Mesenchymal stem cell (in vitro differentiated cells and primary cell): ENCODE measurements around the gene VEZF1.

Experiments used
- DNase-seq: peaks from one replicate; pipeline ENCODE4 v3.0.0-alpha.2; 2013
- H2AFZ ChIP-seq: one replicate; pipeline ENCODE4 v1.6.1; 2013; ENCODE audit warnings: low read depth, mild to moderate bottlenecking, control low read depth, inconsistent platforms, low read length, moderate library complexity
- H2AK5ac ChIP-seq: 2 replicates; pipeline ENCODE4 v1.6.1; 2013; ENCODE audit warnings: low read length, moderate library complexity, mild to moderate bottlenecking, inconsistent platforms; ENCODE audit not compliant: severe bottlenecking
- H2BK120ac ChIP-seq: one replicate; pipeline ENCODE4 v1.6.1; 2013; ENCODE audit warnings: low read depth, mild to moderate bottlenecking, inconsistent platforms, low read length, moderate library complexity
- H2BK12ac ChIP-seq, 2 experiments: one replicate each; pipeline ENCODE4 v1.6.1; 2013; ENCODE audit warnings: inconsistent platforms in 2 of 2, low read length in 2 of 2, mild to moderate bottlenecking in 2 of 2, moderate library complexity in 2 of 2, control low read depth in 1 of 2
- H2BK15ac ChIP-seq: one replicate; pipeline ENCODE4 v1.6.1; 2013; ENCODE audit warnings: mild to moderate bottlenecking, low read depth, inconsistent platforms; ENCODE audit not compliant: poor library complexity, severe bottlenecking
- H2BK5ac ChIP-seq: 2 replicates; pipeline ENCODE4 v1.6.1; 2013; ENCODE audit warnings: low read depth, mild to moderate bottlenecking, low read length, control low read depth, inconsistent platforms; ENCODE audit not compliant: poor library complexity, severe bottlenecking
- H3K14ac ChIP-seq, 2 experiments: one replicate each; pipeline ENCODE4 v1.6.1; 2013; ENCODE audit warnings: inconsistent platforms in 2 of 2, low read length in 2 of 2, control low read depth in 1 of 2, mild to moderate bottlenecking in 1 of 2, moderate library complexity in 1 of 2
- H3K18ac ChIP-seq, 2 experiments: one replicate each; pipeline ENCODE4 v1.6.1; 2013; ENCODE audit warnings: inconsistent platforms in 2 of 2, low read length in 2 of 2, control low read depth in 1 of 2, low read depth in 1 of 2, mild to moderate bottlenecking in 1 of 2
- H3K23ac ChIP-seq, 2 experiments: one replicate each; pipeline ENCODE4 v1.6.1; 2013; ENCODE audit warnings: inconsistent platforms in 2 of 2, low read length in 2 of 2, mild to moderate bottlenecking in 2 of 2, moderate library complexity in 2 of 2, control low read depth in 1 of 2
- H3K27ac ChIP-seq: 2 replicates; pipeline ENCODE4 v1.5.1; 2013; ENCODE audit warnings: mild to moderate bottlenecking, moderate library complexity, low read length, control low read depth, inconsistent platforms; ENCODE audit not compliant: poor library complexity, severe bottlenecking
- H3K27me3 ChIP-seq, 2 experiments: 2 replicates each; pipeline versions ENCODE4 v1.6.1 to v1.7.0; 2013; ENCODE audit warnings: low read length in 2 of 2, mild to moderate bottlenecking in 2 of 2, moderate library complexity in 2 of 2, control low read depth in 1 of 2, inconsistent platforms in 1 of 2; ENCODE audit not compliant: control insufficient read depth in 1 of 2, insufficient read depth in 1 of 2
- H3K36me3 ChIP-seq, 2 experiments: 2 replicates each; pipeline versions ENCODE4 v1.6.1 to v1.7.0; 2013; ENCODE audit warnings: low read length in 2 of 2, control low read depth in 1 of 2, inconsistent platforms in 1 of 2, low read depth in 1 of 2, mild to moderate bottlenecking in 1 of 2; ENCODE audit not compliant: insufficient read depth in 2 of 2, control insufficient read depth in 1 of 2
- H3K4ac ChIP-seq, 2 experiments: one replicate each; pipeline ENCODE4 v1.6.1; 2013; ENCODE audit warnings: inconsistent platforms in 2 of 2, low read length in 2 of 2, mild to moderate bottlenecking in 2 of 2, moderate library complexity in 2 of 2, control low read depth in 1 of 2, low read depth in 1 of 2
- H3K4me1 ChIP-seq: 2 replicates; pipeline ENCODE4 v1.6.1; 2013; ENCODE audit warnings: low read depth, low read length, control low read depth; ENCODE audit not compliant: control insufficient read depth, insufficient read depth
- H3K4me2 ChIP-seq: 2 replicates; pipeline ENCODE4 v1.6.1; 2013; ENCODE audit warnings: low read length, mild to moderate bottlenecking, inconsistent platforms; ENCODE audit not compliant: poor library complexity, severe bottlenecking
- H3K4me3 ChIP-seq, 2 experiments: 2 replicates each; pipeline versions ENCODE4 v1.5.1 to v1.7.0; 2013; ENCODE audit warnings: low read length in 2 of 2, mild to moderate bottlenecking in 2 of 2, control low read depth in 1 of 2, low read depth in 1 of 2; ENCODE audit not compliant: insufficient read depth in 1 of 2
- H3K79me1 ChIP-seq: replicated peaks from 2 replicates; pipeline ENCODE4 v1.6.1; 2013; ENCODE audit warnings: mild to moderate bottlenecking, control low read depth, low read length, inconsistent platforms; ENCODE audit not compliant: poor library complexity, severe bottlenecking
- H3K9ac ChIP-seq: 2 replicates; pipeline ENCODE4 v1.7.0; 2013; ENCODE audit warnings: mild to moderate bottlenecking, low read length, moderate library complexity
- H3K9me3 ChIP-seq: 2 replicates; pipeline ENCODE4 v1.7.0; 2013; ENCODE audit warnings: mild to moderate bottlenecking, low read length; ENCODE audit not compliant: control insufficient read depth
- H4K8ac ChIP-seq: one replicate; pipeline ENCODE4 v1.6.1; 2013; ENCODE audit warnings: inconsistent platforms, mild to moderate bottlenecking, low read length, moderate library complexity
- H4K91ac ChIP-seq: one replicate; pipeline ENCODE4 v1.6.1; 2013; ENCODE audit warnings: mild to moderate bottlenecking, low read length, inconsistent platforms
- WGBS: methylation state at CpG from one replicate; pipeline ENCODE4 v1.1.7; 2013; ENCODE audit warnings: mixed read lengths; 5-methylcytosine and 5-hydroxymethylcytosine counted together

The VEZF1 gene

DNA sequence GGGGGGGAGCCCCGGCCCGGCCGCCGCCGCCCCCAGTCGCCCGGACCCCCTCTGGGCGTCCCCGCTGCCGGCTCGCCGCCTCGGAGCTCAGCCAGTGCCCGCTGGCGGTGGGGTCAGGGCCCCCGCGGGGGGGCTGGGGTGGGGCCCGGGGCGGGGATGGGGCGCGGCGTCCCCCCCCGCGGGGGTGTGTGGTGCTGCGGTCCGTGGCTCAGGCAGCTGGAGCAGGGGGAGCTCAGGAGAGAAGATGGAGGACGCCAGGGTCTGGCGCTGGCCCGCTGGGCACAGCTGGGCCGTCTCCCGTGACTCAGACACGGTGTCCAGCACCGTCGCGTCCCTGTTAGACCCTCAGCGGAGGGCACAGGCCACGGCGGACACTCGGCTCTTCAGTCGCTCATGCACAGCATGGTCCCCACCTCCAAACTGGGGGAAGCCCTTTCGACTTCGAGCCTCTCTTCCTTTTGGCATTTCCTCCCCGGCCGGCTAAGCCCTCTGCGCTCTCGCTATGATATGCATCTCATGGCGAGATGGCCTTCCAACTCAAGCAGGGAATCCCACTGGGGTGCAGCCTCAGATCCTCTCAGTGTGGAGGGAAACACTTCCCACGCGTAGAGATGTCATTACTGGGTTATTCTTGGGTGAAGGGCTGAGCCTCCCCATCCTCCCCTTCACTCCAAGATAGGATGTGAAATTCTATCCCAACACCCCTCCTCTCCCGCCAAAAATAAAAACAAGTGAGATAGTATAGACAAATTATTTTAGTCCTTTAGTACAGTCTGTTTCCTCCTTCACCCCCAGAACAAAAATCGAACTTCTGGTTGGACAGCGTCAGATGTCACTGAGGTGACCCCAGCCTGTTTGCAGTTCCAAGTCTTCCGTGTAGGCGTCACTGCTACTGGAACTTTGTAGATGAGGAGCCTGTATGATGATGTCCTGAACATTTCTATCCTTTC, 522 bp upstream of the VEZF1 start:
- H3K27me3 ChIP-seq: no peaks in the 10 kb centered on the region
- H2BK5ac ChIP-seq: peak overlapping the region; percentile 67
- no peaks in the 10 kb centered on the region for H3K9me3 ChIP-seq
- H2BK15ac ChIP-seq: peak overlapping the region; percentile 97
- H3K4me2 ChIP-seq: peak overlapping the region; percentile 77
- peak overlapping the region; percentile 94 to 95 for H3K4ac ChIP-seq
- H2BK120ac ChIP-seq: peak overlapping the region; percentile 98
- H3K23ac ChIP-seq: peak overlapping the region in 1 of 2 experiments; percentile 98
- H3K27ac ChIP-seq: peak overlapping the region; percentile 97
- peaks cover 6% of the 10 kb centered on the region for H3K4me1 ChIP-seq
- peak overlapping the region; percentile 71 for H2AK5ac ChIP-seq
- H3K18ac ChIP-seq: peak overlapping the region; percentile 95 to 100
- peak overlapping the region; percentile 99 for H4K8ac ChIP-seq
- H3K4me3 ChIP-seq: peak overlapping the region; percentile 81 to 86
- peaks cover 2% of the 10 kb centered on the region for H3K79me1 ChIP-seq
- peak overlapping the region; percentile 95 for H3K9ac ChIP-seq
- peaks cover 0 to 5% of the 10 kb centered on the region in 2 experiments for H3K36me3 ChIP-seq
- H2AFZ ChIP-seq: peak overlapping the region; percentile 76
- WGBS: 6% methylated on average over 27 of the region's 54 CpGs
- peak; percentile 80 for DNase-seq
- H2BK12ac ChIP-seq: peak overlapping the region in 1 of 2 experiments; percentile 83
- H4K91ac ChIP-seq: peak overlapping the region; percentile 97
- peak overlapping the region; percentile 49 to 96 for H3K14ac ChIP-seq

DNA sequence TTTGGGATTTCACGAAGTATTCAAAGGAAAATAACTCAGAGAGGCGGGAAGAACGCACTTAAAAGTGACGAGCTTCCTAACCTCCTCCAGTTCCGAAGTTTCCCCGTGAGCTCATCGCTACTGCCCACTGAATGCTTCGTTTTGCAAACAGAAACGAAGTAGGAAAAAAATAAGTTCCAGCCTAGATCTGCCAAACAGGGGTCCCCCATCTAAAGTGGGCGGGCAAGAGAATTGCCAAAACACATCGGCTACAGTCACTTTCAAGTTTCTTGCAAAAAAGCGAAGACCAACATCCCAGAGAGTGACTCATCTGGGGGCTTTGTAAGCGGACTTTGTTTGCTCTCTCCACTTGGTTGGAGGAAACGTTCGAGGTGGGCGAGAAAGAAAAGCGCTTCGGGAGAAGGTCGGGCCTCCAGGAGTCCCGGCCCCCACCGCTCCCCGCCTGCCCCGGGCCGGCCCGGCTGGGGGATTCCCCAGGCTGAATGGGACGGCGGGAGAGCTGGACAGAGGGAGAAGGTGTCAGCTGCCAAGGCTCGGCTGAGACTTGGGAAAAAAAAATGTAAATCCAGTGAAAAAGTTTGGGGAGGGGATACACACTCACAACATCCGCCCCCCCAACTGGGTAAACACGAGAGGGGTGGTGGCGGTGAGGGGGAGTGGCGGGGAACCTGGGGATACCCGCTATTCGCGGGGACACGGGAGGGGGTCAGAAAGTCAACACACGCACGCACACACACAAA, 1.0 kb downstream of the VEZF1 start:
- peak overlapping the region in 1 of 2 experiments; percentile 31 for H3K23ac ChIP-seq
- peak overlapping the region; percentile 92 to 97 for H3K4ac ChIP-seq
- H2BK5ac ChIP-seq: peak overlapping the region; percentile 87
- 0% methylated on average over 28 of the region's 38 CpGs for WGBS
- H3K27me3 ChIP-seq: no peaks in the 10 kb centered on the region
- peak overlapping the region; percentile 86 to 87 for H3K4me3 ChIP-seq
- H3K4me2 ChIP-seq: peak overlapping the region; percentile 85
- peak overlapping the region; percentile 37 for H2BK120ac ChIP-seq
- peak overlapping the region; percentile 94 for H4K8ac ChIP-seq
- peak overlapping the region; percentile 95 for H3K9ac ChIP-seq
- peak overlapping the region; percentile 96 to 97 for H3K18ac ChIP-seq
- H2AK5ac ChIP-seq: no peak overlapping the region
- H2AFZ ChIP-seq: no peak overlapping the region
- peak overlapping the region; percentile 86 for H3K27ac ChIP-seq
- peak overlapping the region; percentile 95 for H4K91ac ChIP-seq
- H2BK12ac ChIP-seq: peak overlapping the region in 1 of 2 experiments; percentile 29
- no peaks in the 10 kb centered on the region for H3K79me1 ChIP-seq
- H3K36me3 ChIP-seq: peaks cover 5 to 14% of the 10 kb centered on the region in 2 experiments
- H2BK15ac ChIP-seq: peak overlapping the region; percentile 93
- peaks cover 9% of the 10 kb centered on the region for H3K4me1 ChIP-seq
- peak; percentile 88 for DNase-seq
- peak overlapping the region; percentile 37 to 69 for H3K14ac ChIP-seq
- no peaks in the 10 kb centered on the region for H3K9me3 ChIP-seq

DNA sequence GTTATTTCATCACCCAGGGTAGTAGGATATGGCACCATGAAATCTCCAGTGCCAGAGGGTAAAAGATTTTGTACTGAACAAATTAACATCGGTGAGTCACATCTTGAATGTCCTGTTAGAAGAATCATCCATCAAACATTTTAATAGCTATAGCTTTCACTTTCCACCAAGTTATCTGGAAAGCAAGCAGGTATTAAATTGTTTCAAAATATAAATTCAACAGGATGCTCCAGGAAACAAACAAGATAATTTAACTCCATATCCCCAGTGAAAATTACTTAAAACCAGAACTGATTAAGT, 2.4 kb downstream of the VEZF1 start:
- H2BK120ac ChIP-seq: no peak overlapping the region
- no peak overlapping the region for H3K18ac ChIP-seq
- no peak overlapping the region for H2BK5ac ChIP-seq
- peak; percentile 53 for DNase-seq
- H4K91ac ChIP-seq: no peak overlapping the region
- no peaks in the 10 kb centered on the region for H3K9me3 ChIP-seq
- peak overlapping the region; percentile 68 for H3K27ac ChIP-seq
- no peaks in the 10 kb centered on the region for H3K79me1 ChIP-seq
- peak overlapping the region in 1 of 2 experiments; percentile 87 for H3K4me3 ChIP-seq
- WGBS: no CpG with 5 or more reads among the region's 1 CpG
- H2BK12ac ChIP-seq: no peak overlapping the region
- H3K9ac ChIP-seq: peak overlapping the region; percentile 95
- H3K23ac ChIP-seq: no peak overlapping the region
- peak overlapping the region; percentile 13 for H3K4me2 ChIP-seq
- no peak overlapping the region for H4K8ac ChIP-seq
- H3K27me3 ChIP-seq: no peaks in the 10 kb centered on the region
- peaks cover 5 to 28% of the 10 kb centered on the region in 2 experiments for H3K36me3 ChIP-seq
- no peak overlapping the region for H2AK5ac ChIP-seq
- no peak overlapping the region for H3K4ac ChIP-seq
- H3K4me1 ChIP-seq: peaks cover 9% of the 10 kb centered on the region
- H3K14ac ChIP-seq: no peak overlapping the region
- H2AFZ ChIP-seq: no peak overlapping the region
- H2BK15ac ChIP-seq: no peak overlapping the region
